ENCODE results near the gene AP3S2. TPM values are rescaled to one million over a fixed set of nuclear protein-coding genes. Genes with fewer than 3 reads are reported as not detected.

Gene AP3S2
- total RNA-seq, 1 experiment from 2014 or later, result 35.7 TPM

DNA sequence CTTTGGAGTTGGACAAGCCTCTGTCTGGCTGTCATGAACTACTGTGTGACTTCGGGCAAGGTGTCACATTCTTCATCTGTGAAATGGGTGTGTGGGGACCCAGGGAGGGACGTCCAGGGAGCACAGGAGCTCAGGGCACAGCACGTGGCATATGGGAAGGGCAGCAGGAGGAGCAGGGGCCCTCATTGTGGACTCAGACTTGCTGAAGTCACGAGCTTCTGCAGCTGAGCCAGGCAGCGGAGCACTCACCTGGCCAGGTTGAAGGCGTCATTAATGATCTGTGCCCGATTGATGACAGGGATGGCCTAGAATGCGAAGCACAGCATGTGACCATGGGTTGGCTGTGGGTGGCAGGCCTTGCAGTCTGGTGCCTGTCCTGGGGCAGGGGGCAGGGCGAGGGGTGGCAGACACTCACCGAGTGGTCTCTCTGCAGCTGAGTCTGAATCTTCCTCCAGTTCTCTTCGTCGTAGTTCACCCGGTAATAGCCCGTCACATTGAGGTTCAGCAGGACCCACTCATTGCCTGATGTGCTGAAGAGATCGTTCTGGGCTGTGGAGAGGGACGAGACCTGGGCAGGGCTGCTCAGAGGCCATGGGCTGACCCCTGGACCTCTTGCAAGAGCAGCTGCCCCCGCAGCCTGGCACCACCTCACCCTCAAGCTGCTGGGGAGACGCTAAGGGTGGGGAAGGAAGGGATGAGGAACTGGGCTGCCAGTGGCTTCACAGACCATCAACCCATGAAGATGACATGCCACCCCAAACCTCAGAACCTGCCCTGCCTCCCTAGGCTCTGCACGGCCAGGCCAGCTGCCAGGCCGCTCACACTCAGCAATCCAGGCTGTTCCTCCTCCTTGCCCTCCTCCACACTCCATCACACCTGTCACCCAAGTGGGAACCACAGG lies 94.5 kb downstream of the AP3S2 start:
- CTCF ChIA-PET, result interaction anchor here (0.8 to 2.9 kb wide), 3 partner anchors 15 to 76 kb away, joined by 3 to 16 read pairs (median 3); no protein-coding TSS in a partner anchor
- no peak for DNase-seq (ENCODE audit: low spot score)
- TF ChIP-seq ATF6 (CRISPR knock-in tag; IDR thresholded peaks at IDR 0.05) (no peak), CREM (CRISPR knock-in tag; IDR thresholded peaks at IDR 0.05) (no peak), AR (CRISPR knock-in tag; IDR thresholded peaks at IDR 0.05) (no peak), IRF1 (CRISPR knock-in tag; IDR thresholded peaks at IDR 0.05) (no peak), SMAD4 (CRISPR knock-in tag; IDR thresholded peaks at IDR 0.05) (no peak), MXD4 (CRISPR knock-in tag; IDR thresholded peaks at IDR 0.05; ENCODE audit: borderline replicate concordance) (no peak), STAT6 (CRISPR knock-in tag; conservative IDR thresholded peaks at IDR 0.05; ENCODE audit: low read depth) (no peak), NFATC4 (CRISPR knock-in tag; IDR thresholded peaks at IDR 0.05) (no peak), USF1 (CRISPR knock-in tag; IDR thresholded peaks at IDR 0.05) (no peak), CREB1 (CRISPR knock-in tag; IDR thresholded peaks at IDR 0.05) (no peak), GRHL2 (CRISPR knock-in tag; IDR thresholded peaks at IDR 0.05; ENCODE audit: insufficient replicate concordance, severe bottlenecking) (no peak), NR2C2 (CRISPR knock-in tag; IDR thresholded peaks at IDR 0.05) (no peak), ZNF121 (CRISPR knock-in tag; IDR thresholded peaks at IDR 0.05) (no peak), MAX (CRISPR knock-in tag; IDR thresholded peaks at IDR 0.05) (no peak), EMX1 (CRISPR knock-in tag; IDR thresholded peaks at IDR 0.05) (no peak), MYBL2 (CRISPR knock-in tag; IDR thresholded peaks at IDR 0.05) (no peak), TEAD1 (CRISPR knock-in tag; IDR thresholded peaks at IDR 0.05) (no peak)
- TF ChIP-seq, protein P1, sequence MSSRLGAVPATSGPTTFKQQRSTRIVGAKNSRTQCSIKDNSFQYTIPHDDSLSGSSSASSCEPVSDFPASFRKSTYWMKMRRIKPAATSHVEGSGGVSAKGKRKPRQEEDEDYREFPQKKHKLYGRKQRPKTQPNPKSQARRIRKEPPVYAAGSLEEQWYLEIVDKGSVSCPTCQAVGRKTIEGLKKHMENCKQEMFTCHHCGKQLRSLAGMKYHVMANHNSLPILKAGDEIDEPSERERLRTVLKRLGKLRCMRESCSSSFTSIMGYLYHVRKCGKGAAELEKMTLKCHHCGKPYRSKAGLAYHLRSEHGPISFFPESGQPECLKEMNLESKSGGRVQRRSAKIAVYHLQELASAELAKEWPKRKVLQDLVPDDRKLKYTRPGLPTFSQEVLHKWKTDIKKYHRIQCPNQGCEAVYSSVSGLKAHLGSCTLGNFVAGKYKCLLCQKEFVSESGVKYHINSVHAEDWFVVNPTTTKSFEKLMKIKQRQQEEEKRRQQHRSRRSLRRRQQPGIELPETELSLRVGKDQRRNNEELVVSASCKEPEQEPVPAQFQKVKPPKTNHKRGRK (CRISPR knock-in tag; IDR thresholded peaks at IDR 0.05; ENCODE audit: borderline replicate concordance), result no peak
- TF ChIP-seq, protein P2, sequence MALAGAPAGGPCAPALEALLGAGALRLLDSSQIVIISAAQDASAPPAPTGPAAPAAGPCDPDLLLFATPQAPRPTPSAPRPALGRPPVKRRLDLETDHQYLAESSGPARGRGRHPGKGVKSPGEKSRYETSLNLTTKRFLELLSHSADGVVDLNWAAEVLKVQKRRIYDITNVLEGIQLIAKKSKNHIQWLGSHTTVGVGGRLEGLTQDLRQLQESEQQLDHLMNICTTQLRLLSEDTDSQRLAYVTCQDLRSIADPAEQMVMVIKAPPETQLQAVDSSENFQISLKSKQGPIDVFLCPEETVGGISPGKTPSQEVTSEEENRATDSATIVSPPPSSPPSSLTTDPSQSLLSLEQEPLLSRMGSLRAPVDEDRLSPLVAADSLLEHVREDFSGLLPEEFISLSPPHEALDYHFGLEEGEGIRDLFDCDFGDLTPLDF (CRISPR knock-in tag; IDR thresholded peaks at IDR 0.05), result no peak
- TF ChIP-seq, protein P3, sequence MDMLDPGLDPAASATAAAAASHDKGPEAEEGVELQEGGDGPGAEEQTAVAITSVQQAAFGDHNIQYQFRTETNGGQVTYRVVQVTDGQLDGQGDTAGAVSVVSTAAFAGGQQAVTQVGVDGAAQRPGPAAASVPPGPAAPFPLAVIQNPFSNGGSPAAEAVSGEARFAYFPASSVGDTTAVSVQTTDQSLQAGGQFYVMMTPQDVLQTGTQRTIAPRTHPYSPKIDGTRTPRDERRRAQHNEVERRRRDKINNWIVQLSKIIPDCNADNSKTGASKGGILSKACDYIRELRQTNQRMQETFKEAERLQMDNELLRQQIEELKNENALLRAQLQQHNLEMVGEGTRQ (CRISPR knock-in tag; IDR thresholded peaks at IDR 0.05), result no peak
- Mint-ChIP-seq H3K27ac (no peak overlapping the region), H3K27me3 (ENCODE audit: low read depth) (no peaks in the 10 kb centered on the region), H3K36me3 (no peaks in the 10 kb centered on the region), H3K9me3 (no peaks in the 10 kb centered on the region), H3K4me3 (no peak overlapping the region), H3K4me1 (no peaks in the 10 kb centered on the region)
- POLR2A ChIA-PET, result no interaction called here
- no peak for ATAC-seq
